Neuron (in vitro differentiated cells): ENCODE data around the gene MUC3A.
"Not testable (repeated sequence)": the region's sequence is repeated elsewhere in the genome, so short reads cannot be mapped to it uniquely, and the experiment has no call there.

Experiments used
- H2AFZ ChIP-seq: one replicate; pipeline ENCODE4 v1.6.1; 2013; ENCODE audit warnings: low read depth, mild to moderate bottlenecking, inconsistent platforms, low read length, moderate library complexity
- H3K27me3 ChIP-seq: one replicate; pipeline ENCODE4 v1.6.1; 2013; ENCODE audit warnings: low read length; ENCODE audit not compliant: insufficient read depth
- H3K36me3 ChIP-seq: one replicate; pipeline ENCODE4 v1.6.1; 2013; ENCODE audit warnings: low read length; ENCODE audit not compliant: insufficient read depth
- H3K4me1 ChIP-seq: one replicate; pipeline ENCODE4 v1.6.1; 2013; ENCODE audit warnings: low read length; ENCODE audit not compliant: insufficient read depth
- H3K4me3 ChIP-seq: 2 replicates; pipeline ENCODE4 v1.5.1; 2013; ENCODE audit warnings: mild to moderate bottlenecking, low read length, moderate library complexity
- H3K9me3 ChIP-seq: one replicate; pipeline ENCODE4 v1.6.1; 2013; ENCODE audit warnings: low read length

MUC3A gene, protein sequence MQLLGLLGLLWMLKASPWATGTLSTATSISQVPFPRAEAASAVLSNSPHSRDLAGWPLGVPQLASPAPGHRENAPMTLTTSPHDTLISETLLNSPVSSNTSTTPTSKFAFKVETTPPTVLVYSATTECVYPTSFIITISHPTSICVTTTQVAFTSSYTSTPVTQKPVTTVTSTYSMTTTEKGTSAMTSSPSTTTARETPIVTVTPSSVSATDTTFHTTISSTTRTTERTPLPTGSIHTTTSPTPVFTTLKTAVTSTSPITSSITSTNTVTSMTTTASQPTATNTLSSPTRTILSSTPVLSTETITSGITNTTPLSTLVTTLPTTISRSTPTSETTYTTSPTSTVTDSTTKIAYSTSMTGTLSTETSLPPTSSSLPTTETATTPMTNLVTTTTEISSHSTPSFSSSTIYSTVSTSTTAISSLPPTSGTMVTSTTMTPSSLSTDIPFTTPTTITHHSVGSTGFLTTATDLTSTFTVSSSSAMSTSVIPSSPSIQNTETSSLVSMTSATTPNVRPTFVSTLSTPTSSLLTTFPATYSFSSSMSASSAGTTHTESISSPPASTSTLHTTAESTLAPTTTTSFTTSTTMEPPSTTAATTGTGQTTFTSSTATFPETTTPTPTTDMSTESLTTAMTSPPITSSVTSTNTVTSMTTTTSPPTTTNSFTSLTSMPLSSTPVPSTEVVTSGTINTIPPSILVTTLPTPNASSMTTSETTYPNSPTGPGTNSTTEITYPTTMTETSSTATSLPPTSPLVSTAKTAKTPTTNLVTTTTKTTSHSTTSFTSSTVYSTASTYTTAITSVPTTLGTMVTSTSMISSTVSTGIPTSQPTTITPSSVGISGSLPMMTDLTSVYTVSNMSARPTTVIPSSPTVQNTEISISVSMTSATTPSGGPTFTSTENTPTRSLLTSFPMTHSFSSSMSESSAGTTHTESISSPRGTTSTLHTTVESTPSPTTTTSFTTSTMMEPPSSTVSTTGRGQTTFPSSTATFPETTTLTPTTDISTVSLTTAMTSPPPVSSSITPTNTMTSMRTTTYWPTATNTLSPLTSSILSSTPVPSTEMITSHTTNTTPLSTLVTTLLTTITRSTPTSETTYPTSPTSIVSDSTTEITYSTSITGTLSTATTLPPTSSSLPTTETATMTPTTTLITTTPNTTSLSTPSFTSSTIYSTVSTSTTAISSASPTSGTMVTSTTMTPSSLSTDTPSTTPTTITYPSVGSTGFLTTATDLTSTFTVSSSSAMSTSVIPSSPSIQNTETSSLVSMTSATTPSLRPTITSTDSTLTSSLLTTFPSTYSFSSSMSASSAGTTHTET (N-terminal part only)

DNA sequence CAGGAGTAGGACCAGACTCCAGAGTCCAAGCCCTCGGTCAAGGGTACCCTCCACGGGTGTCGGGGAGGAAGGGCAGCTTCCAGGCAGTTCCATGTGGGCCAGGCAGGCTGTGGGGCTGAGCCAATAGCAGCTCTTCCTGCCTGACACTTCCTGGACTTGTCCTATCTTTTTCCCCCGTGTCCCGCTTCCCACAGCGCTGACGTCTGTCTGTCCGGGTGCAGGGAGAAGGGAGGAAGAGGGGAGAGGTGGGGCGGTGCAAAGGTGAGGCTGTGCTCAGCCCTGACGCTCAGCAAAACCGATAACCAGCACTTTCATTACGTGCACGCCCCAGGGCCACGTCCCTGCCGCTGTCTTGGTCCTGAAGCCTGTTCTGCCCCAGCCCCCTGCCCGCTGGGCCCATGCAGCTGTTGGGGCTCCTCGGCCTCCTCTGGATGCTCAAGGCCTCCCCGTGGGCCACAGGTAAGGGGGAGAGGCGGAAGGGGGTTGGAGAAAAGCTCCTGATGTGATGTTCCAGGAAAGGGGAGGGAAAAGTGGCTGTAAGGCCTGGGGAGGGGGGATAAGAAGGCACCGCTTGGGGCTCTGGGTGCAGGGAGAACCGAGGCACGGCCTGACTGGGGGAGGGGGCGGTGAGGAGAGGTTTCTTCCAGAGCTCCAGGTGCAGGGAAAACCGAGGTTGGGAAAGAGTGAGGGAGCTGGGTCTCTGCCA lies at the start of gene MUC3A:
Gene MUC3A, plus strand, starts transcription at position 308 of the 706 bp plus-strand sequence. Its CDS starts 91 bp downstream, at position 399.
- no peaks in the 10 kb centered on the region for H3K4me1 ChIP-seq
- no peaks in the 10 kb centered on the region for H3K9me3 ChIP-seq
- peaks cover 18% of the 10 kb centered on the region for H3K27me3 ChIP-seq
- no peak within 1 kb of the TSS for H3K4me3 ChIP-seq
- no peak within 1 kb of the TSS for H2AFZ ChIP-seq
- H3K36me3 ChIP-seq: no peaks in the 10 kb centered on the region

DNA sequence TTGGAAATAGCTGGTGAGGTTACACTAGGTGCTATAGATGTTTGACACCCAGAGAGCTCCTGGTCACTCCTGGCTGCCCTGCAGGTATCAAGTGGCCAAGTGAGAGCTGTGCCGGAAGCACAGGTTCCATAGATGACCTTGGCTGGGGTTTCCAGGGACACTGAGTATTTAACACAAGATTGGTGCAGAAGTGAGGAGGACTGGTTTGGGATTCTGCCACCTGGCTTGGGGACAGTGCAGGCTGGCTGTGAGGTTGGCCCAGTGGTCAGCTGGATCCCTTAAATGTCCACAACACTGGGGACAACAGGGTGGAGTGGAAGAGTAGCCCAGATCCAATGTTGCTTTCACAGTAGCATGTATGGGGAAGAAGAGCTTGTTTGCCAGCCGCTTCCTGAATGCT lies 48.4 kb upstream of the MUC3A start:
- H3K4me1 ChIP-seq: peaks cover 5% of the 10 kb centered on the region
- H3K4me3 ChIP-seq: no peak overlapping the region
- H3K36me3 ChIP-seq: no peaks in the 10 kb centered on the region
- peaks cover 13% of the 10 kb centered on the region for H3K27me3 ChIP-seq
- H3K9me3 ChIP-seq: no peaks in the 10 kb centered on the region
- H2AFZ ChIP-seq: no peak overlapping the region

DNA sequence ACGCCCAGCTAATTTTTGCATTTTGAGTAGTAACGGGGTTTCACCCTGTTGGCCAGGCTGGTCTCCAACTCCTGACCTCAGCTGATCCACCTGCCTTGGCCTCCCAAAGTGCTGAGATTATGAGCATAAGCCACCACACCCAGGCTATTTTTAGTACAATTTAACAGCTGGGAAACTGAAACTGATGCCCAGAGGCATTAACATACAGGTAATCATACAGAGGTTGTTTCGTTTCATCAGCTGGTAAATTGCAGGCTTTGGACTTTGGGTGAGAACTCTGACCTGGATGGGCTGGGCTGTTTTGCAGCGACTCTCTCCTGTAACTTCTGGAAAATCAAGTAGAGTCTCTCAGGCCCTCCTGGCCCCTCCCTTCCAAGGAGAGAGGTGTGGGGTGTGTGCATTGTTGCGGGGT lies 47.4 kb upstream of the MUC3A start:
- Histone ChIP-seq H2AFZ (no peak overlapping the region), H3K4me1 (no peaks in the 10 kb centered on the region), H3K9me3 (peaks cover 2% of the 10 kb centered on the region), H3K27me3 (peaks cover 6% of the 10 kb centered on the region), H3K4me3 (no peak overlapping the region), H3K36me3 (no peaks in the 10 kb centered on the region)

DNA sequence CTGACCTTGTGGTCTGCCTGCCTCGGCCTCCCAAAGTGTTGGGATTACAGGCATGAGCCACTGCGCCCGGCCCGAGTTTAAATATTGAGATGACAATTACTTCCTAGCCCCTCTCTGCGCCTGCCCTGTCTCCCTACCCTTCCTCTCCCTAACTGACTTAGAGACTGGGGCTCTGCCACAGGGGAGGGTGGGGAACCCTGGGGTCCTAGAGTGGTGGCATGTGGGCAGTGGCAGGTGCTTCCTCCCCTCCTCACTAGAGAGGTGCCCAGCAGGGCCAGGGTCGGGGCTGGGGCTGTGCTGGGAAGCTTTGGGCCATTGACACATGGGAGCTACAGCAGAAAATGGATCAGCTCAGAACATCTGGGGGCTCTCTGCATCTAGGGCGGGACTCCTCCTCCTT lies 46.7 kb upstream of the MUC3A start:
- Histone ChIP-seq H3K4me3 (no peak overlapping the region), H3K36me3 (no peaks in the 10 kb centered on the region), H3K9me3 (peaks cover 2% of the 10 kb centered on the region)

DNA sequence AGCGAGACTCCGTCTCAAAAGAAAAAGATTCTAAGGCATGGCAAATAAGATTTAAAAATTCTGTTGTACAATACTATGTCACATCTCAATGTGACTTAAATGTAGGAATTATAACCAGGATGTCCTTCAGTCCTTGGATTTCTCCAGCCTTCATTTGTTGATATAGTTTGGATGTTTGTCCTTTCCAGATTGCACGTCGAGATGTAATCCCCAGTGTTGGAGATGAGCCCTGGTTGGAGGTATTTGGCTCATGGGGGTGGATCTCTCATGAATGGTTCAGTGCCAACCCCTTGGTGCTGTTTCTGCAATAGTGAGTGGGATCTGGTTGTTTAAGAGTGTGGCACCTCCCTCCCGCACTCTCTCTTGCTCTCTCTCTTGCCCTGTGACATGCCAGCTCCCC lies 40.8 kb upstream of the MUC3A start:
- no peaks in the 10 kb centered on the region for H3K36me3 ChIP-seq
- peaks cover 2% of the 10 kb centered on the region for H3K9me3 ChIP-seq
- H2AFZ ChIP-seq: no peak overlapping the region
- no peaks in the 10 kb centered on the region for H3K4me1 ChIP-seq
- H3K27me3 ChIP-seq: no peaks in the 10 kb centered on the region
- no peak overlapping the region for H3K4me3 ChIP-seq

More for the DNA sequence above, 46.7 kb upstream of the MUC3A start:
- Histone ChIP-seq H3K4me1 (no peaks in the 10 kb centered on the region), H3K27me3 (peaks cover 3% of the 10 kb centered on the region), H2AFZ (no peak overlapping the region)

DNA sequence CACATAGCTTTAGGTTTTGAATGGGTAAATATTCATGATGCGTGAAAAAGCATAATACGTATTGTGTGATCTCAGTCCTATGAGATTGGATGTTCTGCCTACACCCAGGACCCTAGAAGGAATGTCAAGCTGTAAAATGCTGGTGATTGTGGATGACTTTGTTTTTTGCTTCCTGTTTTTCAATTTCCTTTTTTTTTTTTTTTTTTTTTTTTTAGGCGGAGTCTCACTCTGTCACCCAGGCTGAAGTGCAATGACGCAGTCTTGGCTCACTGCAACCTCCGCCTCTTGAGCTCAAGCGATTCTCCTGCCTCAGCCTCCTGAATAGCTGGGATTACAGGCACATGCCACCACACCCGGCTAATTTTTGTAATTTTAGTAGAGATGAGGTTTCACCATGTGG lies 38.9 kb upstream of the MUC3A start:
- H2AFZ ChIP-seq, H3K4me1 ChIP-seq, H3K4me3 ChIP-seq, H3K27me3 ChIP-seq, H3K36me3 ChIP-seq, H3K9me3 ChIP-seq: not testable (repeated sequence)

DNA sequence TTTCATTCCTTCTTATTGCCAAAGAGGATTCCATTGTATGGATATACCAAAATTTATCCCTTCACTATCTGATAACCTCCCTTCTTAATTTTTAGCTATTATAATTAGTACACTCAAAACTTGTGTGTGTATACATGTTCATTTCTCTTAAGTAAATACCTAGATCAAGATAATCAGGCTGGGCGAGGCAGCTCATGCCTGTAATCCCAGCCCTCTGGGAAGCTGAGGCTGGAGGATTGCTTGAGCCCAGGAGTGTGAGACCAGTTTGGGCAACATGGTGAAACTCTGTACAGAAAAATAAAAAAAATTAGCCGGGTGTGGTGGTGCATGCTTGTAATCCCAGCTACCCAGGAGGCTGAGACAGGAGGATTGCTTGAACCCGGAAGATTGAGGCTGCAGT lies 37.9 kb upstream of the MUC3A start:
- Histone ChIP-seq H3K27me3 (no peaks in the 10 kb centered on the region), H3K4me3 (no peak overlapping the region), H3K36me3 (no peaks in the 10 kb centered on the region), H2AFZ (no peak overlapping the region), H3K4me1 (no peaks in the 10 kb centered on the region), H3K9me3 (peaks cover 2% of the 10 kb centered on the region)

DNA sequence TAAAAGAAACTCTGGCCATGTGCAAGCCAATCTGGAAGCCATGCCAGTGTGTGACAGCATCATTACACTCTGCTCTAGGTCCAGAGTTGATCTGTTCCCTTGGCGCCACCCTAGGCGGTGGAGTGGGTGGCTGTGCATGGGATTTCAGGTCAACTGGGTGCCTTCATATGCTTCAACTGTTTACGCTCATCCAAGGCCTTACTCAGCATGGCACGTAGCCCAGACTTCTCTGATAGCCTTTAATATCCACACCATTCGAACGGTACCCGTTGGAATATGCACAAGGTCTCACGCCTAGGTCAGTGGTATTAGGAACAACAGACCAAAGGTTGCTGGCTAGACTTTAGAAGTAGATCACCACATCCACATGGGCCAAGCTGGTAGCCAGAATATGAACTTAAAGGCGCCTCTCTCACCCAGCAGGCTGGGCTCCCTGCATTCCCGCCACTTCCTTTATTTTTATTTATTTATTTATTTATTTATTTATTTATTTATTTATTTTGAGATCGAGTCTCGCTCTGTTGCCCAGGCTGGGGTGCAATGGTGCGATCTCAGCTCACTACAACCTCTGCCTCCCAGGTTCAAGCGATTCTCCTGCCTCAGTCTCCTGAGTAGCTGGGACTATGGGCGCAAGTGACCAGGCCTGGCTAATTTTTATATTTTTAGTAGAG lies 35.0 kb upstream of the MUC3A start:
- H3K9me3 ChIP-seq: no peaks in the 10 kb centered on the region
- no peaks in the 10 kb centered on the region for H3K4me1 ChIP-seq
- no peaks in the 10 kb centered on the region for H3K36me3 ChIP-seq
- no peak overlapping the region for H2AFZ ChIP-seq
- no peak overlapping the region for H3K4me3 ChIP-seq
- no peaks in the 10 kb centered on the region for H3K27me3 ChIP-seq

DNA sequence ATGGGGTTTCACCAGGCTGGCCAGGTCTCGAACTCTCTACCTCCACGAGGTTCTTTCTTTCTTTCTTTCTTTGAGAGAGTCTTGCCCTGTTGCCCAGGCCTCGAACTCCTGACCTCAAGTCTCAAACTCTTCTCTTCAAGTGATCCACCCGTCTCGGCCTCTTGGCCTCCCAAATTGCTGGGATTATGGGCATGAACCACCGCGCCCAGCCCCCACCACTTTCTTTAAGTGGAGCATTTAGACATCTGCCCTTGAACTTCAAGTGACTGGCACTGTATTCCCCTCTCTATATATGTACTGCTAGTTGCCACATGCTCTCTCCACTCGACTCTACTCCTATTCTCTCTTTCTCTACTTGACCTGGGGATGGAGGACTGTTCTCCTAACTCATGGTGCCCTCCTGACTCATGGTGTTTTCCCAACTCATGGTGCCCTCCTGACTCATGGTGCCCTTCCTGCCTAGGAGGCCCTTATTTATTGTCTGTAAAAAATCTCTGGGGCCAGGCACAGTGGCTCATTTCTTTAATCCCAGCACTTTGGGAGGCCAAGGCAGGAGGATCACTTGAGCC lies 34.4 kb upstream of the MUC3A start:
- H3K36me3 ChIP-seq: no peaks in the 10 kb centered on the region

DNA sequence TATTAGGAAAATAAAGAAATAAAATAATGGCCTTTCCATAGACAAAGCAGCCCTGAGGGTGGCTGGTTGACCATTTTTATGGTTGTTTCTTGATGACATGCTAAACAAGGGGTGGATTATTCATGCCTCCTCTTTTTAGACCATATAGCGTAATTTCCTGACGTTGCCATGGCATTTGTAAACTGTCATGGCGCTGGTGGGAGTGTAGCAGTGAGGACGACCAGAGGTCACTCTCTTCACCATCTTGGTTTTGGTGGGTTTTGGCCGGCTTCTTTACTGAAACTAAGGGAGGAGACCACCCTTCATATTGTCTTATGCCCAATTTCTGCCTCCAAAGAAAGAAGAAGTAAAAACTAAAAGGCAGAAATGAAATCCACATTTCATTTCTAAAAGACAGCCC lies 30.0 kb upstream of the MUC3A start:
- H3K9me3 ChIP-seq: not testable (repeated sequence)

More for the DNA sequence above, 34.4 kb upstream of the MUC3A start:
- Histone ChIP-seq H3K4me1 (no peaks in the 10 kb centered on the region), H3K4me3 (no peak overlapping the region), H3K27me3 (no peaks in the 10 kb centered on the region), H2AFZ (no peak overlapping the region), H3K9me3 (no peaks in the 10 kb centered on the region)

DNA sequence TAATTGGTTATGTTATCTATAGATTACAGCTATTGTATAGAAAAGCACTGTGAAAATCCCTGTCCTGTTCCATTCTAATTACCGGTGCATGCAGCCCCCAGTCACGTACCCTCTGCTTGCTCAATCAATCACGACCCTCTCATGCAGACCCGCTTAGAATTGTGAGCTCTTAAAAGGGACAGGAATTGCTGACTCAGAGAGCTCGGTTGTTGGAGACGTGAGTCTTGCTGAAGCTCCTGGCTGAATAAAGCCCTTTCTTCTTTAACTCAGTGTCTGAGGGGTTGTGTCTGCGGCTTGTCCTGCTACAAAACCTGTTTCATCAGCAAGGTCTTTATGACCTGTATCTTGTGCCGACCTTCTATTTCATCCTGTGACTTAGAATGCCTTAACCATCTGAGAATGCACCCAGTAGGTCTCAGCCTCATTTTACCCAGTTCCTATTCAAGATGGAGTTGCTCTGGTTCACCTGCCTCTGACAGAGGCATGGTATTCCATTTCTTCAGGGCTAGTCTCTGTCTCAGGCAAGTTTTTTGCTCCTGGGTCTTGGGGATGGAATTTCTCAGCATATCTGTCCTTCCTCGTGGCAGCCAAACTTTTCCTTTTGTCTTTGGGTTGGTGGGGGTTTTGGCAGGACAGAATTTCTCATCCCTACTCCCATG lies 29.4 kb upstream of the MUC3A start:
- not testable (repeated sequence) for H2AFZ ChIP-seq, H3K9me3 ChIP-seq, H3K36me3 ChIP-seq, H3K4me3 ChIP-seq, H3K4me1 ChIP-seq, H3K27me3 ChIP-seq

More for the DNA sequence above, 30.0 kb upstream of the MUC3A start:
- not testable (repeated sequence) for H3K36me3 ChIP-seq, H3K4me3 ChIP-seq, H3K27me3 ChIP-seq, H3K4me1 ChIP-seq, H2AFZ ChIP-seq
